Adipocyte (in vitro differentiated cells): ENCODE measurements around the gene GRM7.

Experiments used
- DNase-seq: peaks from one replicate; pipeline ENCODE4 v3.0.0-alpha.2; 2015; ENCODE audit warnings: low read depth
- H3K27me3 ChIP-seq: replicated peaks from 2 replicates; pipeline ENCODE4 v1.7.0; 2013; ENCODE audit warnings: mild to moderate bottlenecking, low read length, moderate library complexity; ENCODE audit not compliant: control insufficient read depth, insufficient read depth
- H3K36me3 ChIP-seq: 2 replicates; pipeline ENCODE4 v1.7.0; 2013; ENCODE audit warnings: low read length, mild to moderate bottlenecking, moderate library complexity; ENCODE audit not compliant: control insufficient read depth, insufficient read depth, severe bottlenecking
- H3K4me1 ChIP-seq: 2 replicates; pipeline ENCODE4 v1.7.0; 2013; ENCODE audit warnings: mild to moderate bottlenecking, low read length, moderate library complexity; ENCODE audit not compliant: control insufficient read depth, insufficient read depth
- H3K4me3 ChIP-seq: 2 replicates; pipeline ENCODE4 v1.7.0; 2013; ENCODE audit warnings: mild to moderate bottlenecking, low read length, moderate library complexity
- H3K9ac ChIP-seq: 2 replicates; pipeline ENCODE4 v1.7.0; 2013; ENCODE audit warnings: mild to moderate bottlenecking, low read length, moderate library complexity
- H3K9me3 ChIP-seq: 2 replicates; pipeline ENCODE4 v1.7.0; 2013; ENCODE audit warnings: mild to moderate bottlenecking, low read length, moderate library complexity; ENCODE audit not compliant: control insufficient read depth

The GRM7 gene

DNA sequence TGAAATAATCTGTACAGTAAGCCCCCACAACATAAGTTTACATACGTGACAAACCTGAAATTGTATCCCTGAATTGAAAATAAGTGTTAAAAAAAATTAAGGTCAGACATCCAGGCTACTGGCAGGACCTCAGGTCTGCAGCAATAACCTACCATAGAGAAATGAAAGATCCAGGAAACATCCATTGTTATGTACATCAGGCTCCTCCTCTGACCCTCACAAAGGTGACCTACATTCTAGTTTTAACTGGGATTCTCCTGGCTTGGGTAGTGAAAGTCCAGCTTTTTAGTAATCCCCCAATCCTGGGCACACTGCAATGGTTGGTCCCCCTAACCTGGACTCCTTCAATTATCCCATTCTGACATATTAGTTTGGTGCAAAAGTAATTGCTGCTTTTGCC is 891.1 kb downstream of the GRM7 start:
- no peak for DNase-seq
- Histone ChIP-seq H3K36me3 (no peaks in the 10 kb centered on the region), H3K27me3 (no peaks in the 10 kb centered on the region)

GRCh38 chr3:7754653-7755441 is 893.9 kb downstream of the GRM7 start:
- Histone ChIP-seq H3K9ac (no peak overlapping the region), H3K36me3 (no peaks in the 10 kb centered on the region), H3K4me3 (no peak overlapping the region), H3K9me3 (no peaks in the 10 kb centered on the region), H3K4me1 (no peaks in the 10 kb centered on the region), H3K27me3 (no peaks in the 10 kb centered on the region)
- no peak for DNase-seq

More for the DNA sequence above, 891.1 kb downstream of the GRM7 start:
- Histone ChIP-seq H3K4me1 (no peaks in the 10 kb centered on the region), H3K9ac (no peak overlapping the region), H3K4me3 (no peak overlapping the region), H3K9me3 (no peaks in the 10 kb centered on the region)

DNA sequence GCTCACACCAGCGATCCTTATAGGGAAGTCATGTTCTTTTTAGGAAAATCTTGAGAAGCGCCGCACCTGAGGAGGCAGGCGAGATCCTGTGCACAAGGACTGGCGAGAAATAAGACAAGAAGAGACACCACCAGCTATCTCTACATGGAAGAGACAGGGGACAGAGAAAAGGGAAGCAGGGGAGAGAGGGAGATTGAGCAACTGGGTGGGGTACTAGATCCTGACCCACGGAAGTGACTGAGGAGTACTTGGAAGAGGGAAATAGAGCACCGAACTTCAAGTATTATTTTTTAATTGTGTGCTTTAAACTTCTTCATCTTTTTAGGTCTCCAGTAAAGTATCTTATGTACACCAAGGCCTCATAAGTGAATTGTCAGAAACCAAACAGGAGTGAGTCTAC is 898.7 kb downstream of the GRM7 start:
- H3K9ac ChIP-seq = no peak overlapping the region
- no peaks in the 10 kb centered on the region for H3K27me3 ChIP-seq
- no peaks in the 10 kb centered on the region for H3K4me1 ChIP-seq
- no peak overlapping the region for H3K4me3 ChIP-seq
- no peaks in the 10 kb centered on the region for H3K36me3 ChIP-seq
- H3K9me3 ChIP-seq = no peaks in the 10 kb centered on the region
- no peak for DNase-seq

DNA sequence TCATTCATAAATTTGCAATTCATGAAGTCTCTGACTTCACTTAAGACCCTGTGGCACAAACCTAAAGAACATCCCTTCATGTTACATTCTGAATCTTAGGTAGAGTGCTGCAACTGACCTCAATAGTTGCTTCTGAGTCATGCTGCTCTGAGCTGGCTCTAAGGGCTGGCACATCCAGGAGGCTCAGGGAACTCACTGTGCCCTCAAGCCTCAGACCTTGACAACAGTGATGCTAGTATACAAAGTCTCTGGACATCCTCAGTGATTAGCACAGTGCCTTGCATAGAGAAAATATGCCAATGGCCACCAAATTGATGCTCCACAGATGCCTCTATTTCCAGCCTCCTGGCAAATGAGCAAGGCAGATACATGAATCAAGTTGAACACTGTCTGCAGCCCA is 899.8 kb downstream of the GRM7 start:
- H3K4me1 ChIP-seq = no peaks in the 10 kb centered on the region
- no peaks in the 10 kb centered on the region for H3K9me3 ChIP-seq
- H3K9ac ChIP-seq = no peak overlapping the region
- H3K4me3 ChIP-seq = no peak overlapping the region
- no peaks in the 10 kb centered on the region for H3K27me3 ChIP-seq
- no peak for DNase-seq
- H3K36me3 ChIP-seq = no peaks in the 10 kb centered on the region

GRCh38 chr3:7764115-7764514 is 903.2 kb downstream of the GRM7 start:
- Histone ChIP-seq H3K9ac (no peak overlapping the region), H3K27me3 (no peaks in the 10 kb centered on the region), H3K9me3 (no peaks in the 10 kb centered on the region), H3K4me1 (no peaks in the 10 kb centered on the region), H3K36me3 (no peaks in the 10 kb centered on the region), H3K4me3 (no peak overlapping the region)
- no peak for DNase-seq

DNA sequence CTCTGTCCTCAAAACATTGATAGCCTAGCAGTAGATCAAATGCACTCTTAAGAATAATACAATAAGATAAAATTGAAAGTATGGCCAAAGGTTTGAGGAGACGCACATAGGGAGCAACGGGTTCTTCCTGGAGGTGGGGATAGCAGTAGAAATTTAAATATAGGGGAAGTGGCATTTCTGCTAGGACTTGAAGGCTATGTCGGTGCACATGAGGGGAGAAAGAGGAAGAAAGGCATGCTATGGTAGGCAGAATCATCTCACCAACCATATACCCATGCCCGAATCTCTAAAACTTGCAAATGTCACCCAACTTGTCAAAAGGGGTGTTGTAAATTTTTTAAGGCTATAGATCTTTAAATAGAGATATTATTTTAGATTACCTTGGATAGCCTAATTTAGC is 905.6 kb downstream of the GRM7 start:
- H3K9me3 ChIP-seq = no peaks in the 10 kb centered on the region
- no peaks in the 10 kb centered on the region for H3K4me1 ChIP-seq
- DNase-seq = no peak
- H3K9ac ChIP-seq = no peak overlapping the region
- no peaks in the 10 kb centered on the region for H3K36me3 ChIP-seq
- H3K27me3 ChIP-seq = no peaks in the 10 kb centered on the region
- H3K4me3 ChIP-seq = no peak overlapping the region

DNA sequence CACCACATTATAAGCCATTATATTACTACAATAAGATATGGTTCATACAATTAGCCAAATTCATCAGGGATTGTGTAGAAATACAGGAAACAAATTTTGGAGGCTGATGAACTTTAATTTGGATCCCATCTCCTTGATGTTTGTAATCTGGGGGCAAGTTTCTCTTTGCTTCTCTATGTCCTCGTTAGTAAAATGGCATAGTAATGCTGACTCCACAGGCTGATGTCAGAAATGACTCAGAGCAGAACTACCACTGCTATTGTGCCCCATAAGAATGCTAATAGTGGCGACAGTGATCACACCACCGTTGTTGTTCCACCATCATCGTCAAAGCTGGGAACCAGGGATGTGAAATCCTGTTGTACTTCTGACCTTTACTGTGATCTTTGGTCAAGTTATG is 918.4 kb downstream of the GRM7 start:
- DNase-seq = no peak
- peaks cover 4% of the 10 kb centered on the region for H3K4me1 ChIP-seq
- no peak overlapping the region for H3K9ac ChIP-seq
- no peaks in the 10 kb centered on the region for H3K9me3 ChIP-seq
- H3K36me3 ChIP-seq = no peaks in the 10 kb centered on the region
- H3K27me3 ChIP-seq = no peaks in the 10 kb centered on the region
- no peak overlapping the region for H3K4me3 ChIP-seq

DNA sequence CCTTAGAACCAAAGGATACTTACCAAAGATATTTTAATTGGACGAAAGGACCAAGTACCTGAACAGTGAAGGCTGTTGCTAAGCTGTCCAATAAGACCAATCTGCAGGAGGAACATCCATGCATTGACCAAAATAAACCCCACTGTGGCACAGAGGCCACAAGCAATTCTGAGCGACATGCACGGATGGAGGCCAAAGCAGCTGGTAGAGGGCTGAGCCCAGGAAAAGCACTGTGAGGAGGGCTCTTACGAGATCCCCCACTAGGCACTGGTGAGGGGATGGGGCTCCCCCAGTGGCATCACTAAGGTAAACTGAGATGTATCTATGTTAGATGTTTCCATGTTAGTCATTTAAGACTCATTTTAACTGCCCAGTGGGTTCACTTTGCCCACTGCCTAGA is 920.5 kb downstream of the GRM7 start:
- no peaks in the 10 kb centered on the region for H3K36me3 ChIP-seq
- no peak overlapping the region for H3K9ac ChIP-seq
- H3K27me3 ChIP-seq = no peaks in the 10 kb centered on the region
- peaks cover 4% of the 10 kb centered on the region for H3K4me1 ChIP-seq
- H3K4me3 ChIP-seq = no peak overlapping the region
- no peaks in the 10 kb centered on the region for H3K9me3 ChIP-seq
- no peak for DNase-seq

GRCh38 chr3:7787871-7788828 is 927.2 kb downstream of the GRM7 start:
- no peak for DNase-seq
- no peak overlapping the region for H3K9ac ChIP-seq
- no peak overlapping the region for H3K4me3 ChIP-seq
- no peaks in the 10 kb centered on the region for H3K27me3 ChIP-seq
- no peaks in the 10 kb centered on the region for H3K9me3 ChIP-seq
- no peaks in the 10 kb centered on the region for H3K4me1 ChIP-seq
- H3K36me3 ChIP-seq = no peaks in the 10 kb centered on the region

GRCh38 chr3:7788881-7789280 is 928.0 kb downstream of the GRM7 start:
- no peak for DNase-seq
- Histone ChIP-seq H3K36me3 (no peaks in the 10 kb centered on the region), H3K4me1 (no peaks in the 10 kb centered on the region), H3K9ac (no peak overlapping the region), H3K4me3 (no peak overlapping the region), H3K9me3 (no peaks in the 10 kb centered on the region), H3K27me3 (no peaks in the 10 kb centered on the region)

- H3K4me1 ChIP-seq = no peaks in the 10 kb centered on the region
- no peak overlapping the region for H3K4me3 ChIP-seq
- H3K27me3 ChIP-seq = no peaks in the 10 kb centered on the region
- DNase-seq = no peak
- H3K36me3 ChIP-seq = no peaks in the 10 kb centered on the region
- H3K9me3 ChIP-seq = no peaks in the 10 kb centered on the region
- no peak overlapping the region for H3K9ac ChIP-seq
Measured at GRCh38 chr3:7789324-7789723, 928.4 kb downstream of the GRM7 start.
